NCI-H524 (cell line): ENCODE results near the gene WDFY3.
"Not testable (repeated sequence)": the region's sequence is repeated elsewhere in the genome, so short reads cannot be mapped to it uniquely, and the experiment has no call there.

Experiments used
- DNase-seq, 2 experiments: peaks; one replicate each; lab custom pipeline; 2025; lab: John Stamatoyannopoulos, UW

WDFY3 gene

GRCh38 chr4:84719115-84719514 lies 247.4 kb downstream of the WDFY3 start:
- DNase-seq = no peak

GRCh38 chr4:84718699-84719098 lies 247.8 kb downstream of the WDFY3 start:
- DNase-seq = peak in 1 of 2 experiments; percentile 0

GRCh38 chr4:84710548-84710947 lies 255.9 kb downstream of the WDFY3 start:
- DNase-seq = no peak

GRCh38 chr4:84708406-84709135 lies 257.9 kb downstream of the WDFY3 start:
- no peak for DNase-seq

- DNase-seq = no peak
Observed at GRCh38 chr4:84706286-84706685, 260.2 kb downstream of the WDFY3 start.

- DNase-seq = no peak
Observed at GRCh38 chr4:84699001-84699671, 267.4 kb downstream of the WDFY3 start.

- no peak for DNase-seq
Observed at GRCh38 chr4:84697615-84698201, 268.8 kb downstream of the WDFY3 start.

GRCh38 chr4:84697159-84697558 lies 269.3 kb downstream of the WDFY3 start:
- no peak for DNase-seq

GRCh38 chr4:84691800-84692199 lies 274.7 kb downstream of the WDFY3 start:
- no peak for DNase-seq

- peak in 1 of 2 experiments; percentile 29 for DNase-seq
Observed at GRCh38 chr4:84691170-84691691, 275.3 kb downstream of the WDFY3 start.

GRCh38 chr4:84690481-84690880 lies 276.0 kb downstream of the WDFY3 start:
- DNase-seq = no peak

GRCh38 chr4:84689197-84689596 lies 277.3 kb downstream of the WDFY3 start:
- DNase-seq = no peak

GRCh38 chr4:84688605-84689004 lies 277.9 kb downstream of the WDFY3 start:
- no peak for DNase-seq

GRCh38 chr4:84685105-84685504 lies 281.4 kb downstream of the WDFY3 start:
- no peak for DNase-seq

GRCh38 chr4:84684361-84684760 lies 282.1 kb downstream of the WDFY3 start:
- no peak for DNase-seq

GRCh38 chr4:84683064-84683850 lies 283.2 kb downstream of the WDFY3 start:
- no peak for DNase-seq

- not testable (repeated sequence) for DNase-seq
Observed at GRCh38 chr4:84682661-84683060, 283.8 kb downstream of the WDFY3 start.

GRCh38 chr4:84681486-84682274 lies 284.8 kb downstream of the WDFY3 start:
- DNase-seq = no peak

- no peak for DNase-seq
Observed at GRCh38 chr4:84680956-84681355, 285.5 kb downstream of the WDFY3 start.

- no peak for DNase-seq
Observed at GRCh38 chr4:84678976-84679744, 287.3 kb downstream of the WDFY3 start.

GRCh38 chr4:84677995-84678394 lies 288.5 kb downstream of the WDFY3 start:
- DNase-seq = no peak
